IMR-90 (cell line): Measurements from ENCODE around the gene NKAIN2. TPM values are rescaled to one million over a fixed set of nuclear protein-coding genes. Genes with fewer than 3 reads are reported as not detected.

Experiments used
- ATAC-seq: fragments of 200-7000 bp; cut with Tn5 transposase; 2 replicates; pipeline ENCODE4 v1.9.1; 2020; ENCODE audit warnings: low read depth, mild to moderate bottlenecking, moderate library complexity
- BruUV-seq: library from RNA; stranded (reverse); fragments of 400-500 nt; replicated peaks from 2 replicates; lab custom pipeline; 2021; lab: Mats Ljungman, UMichigan
- CTCF ChIA-PET: fragments of 300-600 bp; formaldehyde crosslinking; extraction: SDS; loops from one replicate; lab custom pipeline; 2021; ENCODE audit warnings: antibody characterized with exemption; lab: Yijun Ruan, JAX
- POLR2A ChIA-PET: fragments of 300-600 bp; sonication (Branson Sonifier 250); formaldehyde crosslinking; loops from one replicate; lab custom pipeline; 2022; ENCODE audit warnings: antibody characterized with exemption; ENCODE audit not compliant: unreplicated experiment; lab: Charles Lee
- DNase-seq: peaks from one replicate; pipeline ENCODE4 v3.0.0; 2013
- H2AFZ ChIP-seq: replicated peaks from 2 replicates; pipeline ENCODE3; 2013; ENCODE audit warnings: low read length, mild to moderate bottlenecking; ENCODE audit not compliant: poor library complexity
- H2AK5ac ChIP-seq: 2 replicates; pipeline ENCODE4 v1.6.1; 2013; ENCODE audit warnings: low read depth, low read length, inconsistent platforms
- H2AK9ac ChIP-seq: replicated peaks from 2 replicates; pipeline ENCODE3; 2013; ENCODE audit warnings: mild to moderate bottlenecking, low read depth, low read length, moderate library complexity; ENCODE audit not compliant: poor library complexity
- H2BK120ac ChIP-seq: 2 replicates; pipeline ENCODE4 v1.6.1; 2013; ENCODE audit warnings: low read depth, low read length, inconsistent platforms
- H2BK15ac ChIP-seq: 3 replicates; pipeline ENCODE4 v1.6.1; 2013; ENCODE audit warnings: low read depth, low read length, inconsistent platforms
- H2BK20ac ChIP-seq: 2 replicates; pipeline ENCODE4 v1.6.1; 2013; ENCODE audit warnings: low read depth, mild to moderate bottlenecking, inconsistent platforms, low read length, moderate library complexity
- H2BK5ac ChIP-seq: 2 replicates; pipeline ENCODE4 v1.6.1; 2013; ENCODE audit warnings: mild to moderate bottlenecking, low read depth, low read length, inconsistent platforms; ENCODE audit not compliant: poor library complexity, severe bottlenecking
- H3K14ac ChIP-seq: replicated peaks from 2 replicates; pipeline ENCODE4 v1.6.1; 2013; ENCODE audit warnings: low read depth, low read length, inconsistent platforms
- H3K18ac ChIP-seq: 2 replicates; pipeline ENCODE4 v1.6.1; 2013; ENCODE audit warnings: low read depth, low read length, control low read depth
- H3K23ac ChIP-seq: 2 replicates; pipeline ENCODE4 v1.6.1; 2013; ENCODE audit warnings: low read depth, low read length, inconsistent platforms
- H3K27ac ChIP-seq: 2 replicates; pipeline ENCODE4 v1.5.1; 2013; ENCODE audit warnings: mild to moderate bottlenecking, control low read depth, low read length; ENCODE audit not compliant: insufficient read depth
- H3K27me3 ChIP-seq: 2 replicates; pipeline ENCODE4 v1.6.1; 2013; ENCODE audit warnings: low read length; ENCODE audit not compliant: control insufficient read depth, insufficient read depth
- H3K36me3 ChIP-seq: 2 replicates; pipeline ENCODE4 v1.6.1; 2013; ENCODE audit warnings: low read length, mixed read lengths; ENCODE audit not compliant: control insufficient read depth, insufficient read depth
- H3K4ac ChIP-seq: 2 replicates; pipeline ENCODE4 v1.6.1; 2013; ENCODE audit warnings: low read depth, low read length, inconsistent platforms
- H3K4me1 ChIP-seq: 2 replicates; pipeline ENCODE4 v1.6.1; 2013; ENCODE audit warnings: low read length, mixed read lengths; ENCODE audit not compliant: control insufficient read depth, insufficient read depth
- H3K4me2 ChIP-seq: 2 replicates; pipeline ENCODE4 v1.6.1; 2013; ENCODE audit warnings: low read depth, mild to moderate bottlenecking, control low read depth, low read length, moderate library complexity
- H3K4me3 ChIP-seq: 2 replicates; pipeline ENCODE4 v1.5.1; 2013; ENCODE audit warnings: low read depth, mild to moderate bottlenecking, control low read depth, low read length, moderate library complexity; ENCODE audit not compliant: insufficient read depth
- H3K56ac ChIP-seq: 2 replicates; pipeline ENCODE4 v1.6.1; 2013; ENCODE audit warnings: low read length, inconsistent platforms; ENCODE audit not compliant: insufficient read depth; ENCODE audit errors: extremely low read depth
- H3K79me1 ChIP-seq, 2 experiments: 2 replicates each; pipeline ENCODE4 v1.6.1; 2013; ENCODE audit warnings: low read length in 2 of 2, inconsistent platforms in 1 of 2, low read depth in 1 of 2
- H3K9ac ChIP-seq: 2 replicates; pipeline ENCODE4 v1.6.1; 2013; ENCODE audit warnings: low read depth, low read length, control low read depth
- H3K9me1 ChIP-seq: 2 replicates; pipeline ENCODE4 v1.6.1; 2013; ENCODE audit warnings: low read length, inconsistent platforms; ENCODE audit not compliant: insufficient read depth
- H3K9me3 ChIP-seq: 2 replicates; pipeline ENCODE4 v1.6.1; 2013; ENCODE audit warnings: low read length; ENCODE audit not compliant: control insufficient read depth, insufficient read depth
- H4K20me1 ChIP-seq: 2 replicates; pipeline ENCODE4 v1.6.1; 2013; ENCODE audit warnings: low read length, inconsistent platforms; ENCODE audit not compliant: insufficient read depth
- H4K5ac ChIP-seq: 2 replicates; pipeline ENCODE4 v1.6.1; 2013; ENCODE audit warnings: mild to moderate bottlenecking, low read depth, low read length, control low read depth
- H4K8ac ChIP-seq, 2 experiments: 2 replicates each; pipeline ENCODE4 v1.6.1; 2013; ENCODE audit warnings: low read depth in 2 of 2, low read length in 2 of 2, control low read depth in 1 of 2, inconsistent platforms in 1 of 2
- H4K91ac ChIP-seq: 2 replicates; pipeline ENCODE4 v1.6.1; 2013; ENCODE audit warnings: low read depth, low read length, inconsistent platforms; ENCODE audit not compliant: insufficient read depth
- MAFK ChIP-seq: IDR thresholded peaks from 2 replicates; pipeline ENCODE4 v1.6.1; 2012; ENCODE audit warnings: low read depth, low read length, improper control_type of control experiment
- NFE2L2 ChIP-seq: fragments of 150-350 bp; IDR thresholded peaks from 2 replicates; pipeline ENCODE4 v1.6.1; 2016; ENCODE audit warnings: low read depth, mild to moderate bottlenecking, low read length
- WGBS, 2 experiments: methylation state at CpG; one replicate each; pipeline versions ENCODE4 v1.1.5 to v1.1.7; 2013; ENCODE audit warnings: missing lambda C conversion rate in 2 of 2; ENCODE audit not compliant: insufficient read length in 1 of 2; ENCODE audit errors: extremely low coverage in 2 of 2; 5-methylcytosine and 5-hydroxymethylcytosine counted together
- dilution Hi-C: fragments of 300-500 bp; cut with HindIII; formaldehyde crosslinking; loops from one replicate; pipeline ENCODE4 v1.14.3; 2018; ENCODE audit warnings: low sequenced_read_pairs; ENCODE audit not compliant: unreplicated experiment
- in situ Hi-C: fragments of 300-500 bp; cut with MboI; formaldehyde crosslinking; loops from 3 replicates; pipeline ENCODE4 v1.14.3; 2019; ENCODE audit warnings: low sequenced_read_pairs, inconsistent platforms, mixed read lengths
- intact Hi-C: fragments of 100-400 bp; cut with micrococcal nuclease; formaldehyde crosslinking; loops from 2 replicates; pipeline ENCODE4 v1.10.0; 2022
- polyA plus RNA-seq, 3 experiments: library from polyadenylated mRNA; depleted of rRNA; stranded (reverse); fragments of >200 nt; gene quantifications; 2 replicates each; pipeline ENCODE4 v1.2.3, GENCODE V29; 2012; ENCODE audit warnings: low replicate concordance in 1 of 3
- total RNA-seq: library from RNA; depleted of rRNA; stranded (reverse); fragments of >200 nt; gene quantifications from 2 replicates; pipeline ENCODE4 v1.2.3, GENCODE V29; 2012
- TF ChIP-seq, protein P1 (sequence below): fragments of 150-350 bp; IDR thresholded peaks from 2 replicates; pipeline ENCODE4 v1.6.1; 2017; ENCODE audit warnings: mild to moderate bottlenecking, antibody characterized with exemption, low read length, low read depth

The NKAIN2 gene
- total and polyA plus RNA-seq, 2 of the 4 experiments (the other 2 are of a cell fraction), result not detected

DNA sequence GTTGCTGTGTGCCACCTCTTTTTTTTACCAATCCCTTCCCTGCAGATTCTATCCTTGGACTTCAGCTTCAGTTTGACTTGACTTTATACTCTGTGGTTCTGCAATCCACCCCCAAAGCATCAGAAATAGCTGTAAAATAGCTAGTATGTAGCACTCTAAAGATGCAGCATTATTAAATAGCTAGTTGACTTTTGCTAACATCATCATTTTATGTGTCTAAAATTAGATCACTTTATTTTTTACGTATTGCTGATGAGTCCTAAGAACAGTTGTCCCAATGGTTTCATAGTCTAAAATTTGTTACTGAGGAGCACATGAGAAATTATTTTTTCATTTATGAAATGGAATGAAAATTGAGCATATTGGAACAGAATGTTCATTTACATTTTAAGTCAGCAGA, 138.2 kb downstream of the NKAIN2 start:
- no CpG with 5 or more reads among the region's 1 CpG for WGBS, 2 experiments
- no peak overlapping the region for H2AFZ ChIP-seq
- H3K18ac ChIP-seq, result no peak overlapping the region
- H3K14ac ChIP-seq, result no peak overlapping the region
- no peak overlapping the region for H4K5ac ChIP-seq
- H3K4ac ChIP-seq, result no peak overlapping the region
- TF ChIP-seq NFE2L2 (no peak), MAFK (peak; percentile 70; the same call in 1 of the 2 replicates)
- TF ChIP-seq, protein P1, sequence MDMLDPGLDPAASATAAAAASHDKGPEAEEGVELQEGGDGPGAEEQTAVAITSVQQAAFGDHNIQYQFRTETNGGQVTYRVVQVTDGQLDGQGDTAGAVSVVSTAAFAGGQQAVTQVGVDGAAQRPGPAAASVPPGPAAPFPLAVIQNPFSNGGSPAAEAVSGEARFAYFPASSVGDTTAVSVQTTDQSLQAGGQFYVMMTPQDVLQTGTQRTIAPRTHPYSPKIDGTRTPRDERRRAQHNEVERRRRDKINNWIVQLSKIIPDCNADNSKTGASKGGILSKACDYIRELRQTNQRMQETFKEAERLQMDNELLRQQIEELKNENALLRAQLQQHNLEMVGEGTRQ, result no peak
- no peak overlapping the region for H3K4me3 ChIP-seq
- no peak overlapping the region for H3K4me2 ChIP-seq
- no peaks in the 10 kb centered on the region for H3K4me1 ChIP-seq
- intact Hi-C loops, result no loop called here
- H2BK15ac ChIP-seq, result no peak overlapping the region
- H3K9me1 ChIP-seq, result no peaks in the 10 kb centered on the region
- no peak overlapping the region for H2BK5ac ChIP-seq
- no peak overlapping the region for H2AK9ac ChIP-seq
- H3K23ac ChIP-seq, result no peak overlapping the region
- H3K27ac ChIP-seq, result no peak overlapping the region
- no peaks in the 10 kb centered on the region for H3K79me1 ChIP-seq
- no peak overlapping the region for H3K56ac ChIP-seq
- dilution Hi-C loops, result no loop called here
- in situ Hi-C loops, result no loop called here
- no peak overlapping the region for H2AK5ac ChIP-seq
- ChIA-PET POLR2A (no interaction called here), CTCF (no interaction called here)
- no peak overlapping the region for H4K91ac ChIP-seq
- no TSS peak for BruUV-seq
- no peaks in the 10 kb centered on the region for H3K9me3 ChIP-seq
- H2BK20ac ChIP-seq, result no peak overlapping the region
- no peaks in the 10 kb centered on the region for H3K36me3 ChIP-seq
- ATAC-seq (no peak), DNase-seq (no peak)
- no peaks in the 10 kb centered on the region for H3K27me3 ChIP-seq
- no peak overlapping the region for H3K9ac ChIP-seq
- 0 out of 2 replicates have a peak overlapping the region, but pooled peaks have one; percentile 35 for H2BK120ac ChIP-seq
- no peaks in the 10 kb centered on the region for H4K20me1 ChIP-seq
- H4K8ac ChIP-seq, result no peak overlapping the region
